OCI-LY7 (cell line): ENCODE data around the gene PIM2. TPM values are rescaled to one million over a fixed set of nuclear protein-coding genes. Genes with fewer than 3 reads are reported as not detected.

Experiments used
- BruUV-seq: library from RNA; stranded (reverse); fragments of 400-500 nt; replicated peaks from 2 replicates; lab custom pipeline; 2021; lab: Mats Ljungman, UMichigan
- CTCF ChIA-PET: fragments of 300-600 bp; sonication (Branson Sonifier 250); formaldehyde crosslinking; loops from one replicate; lab custom pipeline; 2022; ENCODE audit warnings: antibody characterized with exemption; ENCODE audit not compliant: unreplicated experiment; lab: Charles Lee
- POLR2A ChIA-PET: fragments of 300-600 bp; sonication (Branson Sonifier 250); formaldehyde crosslinking; loops from one replicate; lab custom pipeline; 2022; ENCODE audit warnings: antibody characterized with exemption; lab: Charles Lee
- DNase-seq: peaks from one replicate; pipeline ENCODE4 v3.0.0-alpha.2; 2015; ENCODE audit warnings: low spot score
- H2AFZ ChIP-seq: fragments of 200-600 bp; sonication (generic), shearing (Covaris generic); 2 replicates; pipeline ENCODE4 v1.6.1; 2014; ENCODE audit warnings: mild to moderate bottlenecking, antibody characterized with exemption, low read length, moderate library complexity
- H3K27ac ChIP-seq: fragments of 200-600 bp; sonication (generic); 2 replicates; pipeline ENCODE4 v1.5.1; 2014; ENCODE audit warnings: mixed run types, low read depth, mild to moderate bottlenecking, moderate library complexity, low read length, inconsistent platforms; ENCODE audit not compliant: poor library complexity, severe bottlenecking
- H3K36me3 ChIP-seq: fragments of 200-600 bp; sonication (generic); 2 replicates; pipeline ENCODE4 v1.6.1; 2014; ENCODE audit warnings: mild to moderate bottlenecking, antibody characterized with exemption, low read length, moderate library complexity, mixed read lengths; ENCODE audit not compliant: insufficient read depth
- H3K4me1 ChIP-seq: fragments of 200-600 bp; sonication (generic); 2 replicates; pipeline ENCODE4 v1.5.1; 2014; ENCODE audit warnings: mild to moderate bottlenecking, low read length; ENCODE audit not compliant: insufficient read depth, poor library complexity, severe bottlenecking
- H3K4me2 ChIP-seq: fragments of 200-600 bp; sonication (generic); 2 replicates; pipeline ENCODE4 v1.6.1; 2014; ENCODE audit warnings: mild to moderate bottlenecking, low read length
- H3K4me3 ChIP-seq: fragments of 200-600 bp; sonication (generic); 2 replicates; pipeline ENCODE4 v1.5.1; 2014; ENCODE audit warnings: mild to moderate bottlenecking, low read depth, low read length; ENCODE audit not compliant: poor library complexity, severe bottlenecking
- H3K79me2 ChIP-seq: fragments of 200-600 bp; sonication (generic); 2 replicates; pipeline ENCODE4 v1.6.1; 2016; ENCODE audit warnings: low read depth, mild to moderate bottlenecking, low read length, moderate library complexity, mixed read lengths; ENCODE audit not compliant: insufficient read depth
- H3K9me2 ChIP-seq: fragments of 200-600 bp; sonication (generic); 2 replicates; pipeline ENCODE4 v1.6.1; 2016; ENCODE audit warnings: mild to moderate bottlenecking, low read length, mixed read lengths; ENCODE audit not compliant: insufficient read depth
- H3K9me3 ChIP-seq: fragments of 200-600 bp; sonication (generic); 2 replicates; pipeline ENCODE4 v1.6.1; 2014; ENCODE audit warnings: mild to moderate bottlenecking, mixed run types, low read length, mixed read lengths
- H4K20me1 ChIP-seq: fragments of 200-600 bp; sonication (generic); 2 replicates; pipeline ENCODE4 v1.6.1; 2014; ENCODE audit warnings: mild to moderate bottlenecking, antibody characterized with exemption, low read length, moderate library complexity, mixed read lengths; ENCODE audit not compliant: insufficient read depth
- CTCF ChIP-seq: fragments of 200-600 bp; sonication (generic); conservative IDR thresholded peaks from 2 replicates; pipeline ENCODE4 v1.5.1; 2014; ENCODE audit warnings: mild to moderate bottlenecking, antibody characterized with exemption, low read length, moderate library complexity, mixed read lengths
- EZH2phosphoT487 ChIP-seq: fragments of 200-600 bp; sonication (generic); IDR thresholded peaks from 2 replicates; pipeline ENCODE4 v1.6.1; 2018; ENCODE audit warnings: low read depth, borderline replicate concordance, mild to moderate bottlenecking, mixed run types, antibody characterized with exemption, low read length, moderate library complexity, mixed read lengths
- intact Hi-C: fragments of 100-400 bp; cut with micrococcal nuclease; formaldehyde crosslinking; loops from one replicate; pipeline ENCODE4 v1.10.0; 2022; ENCODE audit not compliant: unreplicated experiment
- total RNA-seq, 2 experiments: library from RNA; depleted of rRNA in 1 of 2; stranded (reverse); fragments of >200 nt in 1 of 2; shearing (Covaris generic) in 1 of 2; gene quantifications; 2 replicates each; pipeline ENCODE4 v1.2.3, GENCODE V29; 2014 to 2022

Gene PIM2
- total RNA-seq, 2 experiments from 2014 or later = 60.3 to 148 TPM

- Histone ChIP-seq H3K4me2 (no peak overlapping the region), H3K9me2 (no peaks in the 10 kb centered on the region), H3K36me3 (peaks cover 32% of the 10 kb centered on the region), H3K79me2 (peaks cover 13% of the 10 kb centered on the region; the same call in 1 of the 2 replicates), H3K27ac (no peak overlapping the region), H2AFZ (no peak overlapping the region), H3K4me3 (no peak overlapping the region), H4K20me1 (no peaks in the 10 kb centered on the region), H3K4me1 (peaks cover 15% of the 10 kb centered on the region), H3K9me3 (no peaks in the 10 kb centered on the region)
- CTCF ChIA-PET = no interaction called here
- intact Hi-C loops = no loop called here
- POLR2A ChIA-PET = no interaction called here
- no TSS peak for BruUV-seq
- TF ChIP-seq CTCF = no peak
- no peak for TF ChIP-seq EZH2phosphoT487
- DNase-seq = no peak
These were observed 10.2 kb downstream of the PIM2 start for GRCh38 chrX:48908600-48908999.

DNA sequence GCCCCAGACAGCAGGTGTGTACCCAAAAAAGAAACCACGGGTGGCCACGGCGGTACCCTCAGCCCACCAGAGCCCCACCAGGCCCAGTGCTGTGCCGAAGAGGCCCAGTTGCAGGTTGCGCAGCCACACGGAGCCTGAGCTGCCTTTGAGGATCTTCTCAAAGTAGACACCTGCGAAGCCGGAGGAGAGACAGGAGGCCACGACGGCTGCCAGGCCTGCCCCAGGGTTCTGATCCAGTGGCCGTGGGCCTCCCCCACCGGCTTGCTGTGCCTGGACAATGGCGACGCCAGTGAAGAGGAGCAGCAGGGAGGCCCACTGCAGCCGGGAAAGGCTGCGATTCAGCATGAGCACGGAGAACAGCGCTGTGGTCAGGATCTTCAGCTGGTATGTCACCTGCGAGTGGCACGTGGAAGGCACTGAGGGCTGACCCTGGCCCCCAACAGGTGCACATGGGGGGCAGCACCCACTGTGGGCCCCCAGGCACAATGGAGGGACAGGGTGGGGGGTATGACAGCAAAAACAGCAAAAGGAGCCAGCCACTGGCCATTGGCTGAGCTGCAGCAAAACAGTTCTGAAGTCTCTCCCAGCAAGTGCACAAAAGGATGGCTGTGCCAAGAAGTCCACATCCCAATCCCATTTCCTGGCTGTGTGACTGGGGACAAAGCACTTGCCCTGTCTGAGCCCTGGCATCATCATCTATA is 13.6 kb downstream of the PIM2 start:
- no TSS peak for BruUV-seq
- Histone ChIP-seq H3K4me2 (no peak overlapping the region), H3K79me2 (peaks cover 6% of the 10 kb centered on the region; the same call in 1 of the 2 replicates), H3K36me3 (peaks cover 49% of the 10 kb centered on the region), H3K4me3 (no peak overlapping the region), H3K9me2 (no peaks in the 10 kb centered on the region), H2AFZ (no peak overlapping the region), H4K20me1 (no peaks in the 10 kb centered on the region), H3K27ac (no peak overlapping the region), H3K9me3 (no peaks in the 10 kb centered on the region), H3K4me1 (peaks cover 7% of the 10 kb centered on the region)
- intact Hi-C loops = no loop called here
- TF ChIP-seq CTCF (no peak), EZH2phosphoT487 (no peak)
- POLR2A ChIA-PET = no interaction called here
- DNase-seq = no peak
- CTCF ChIA-PET = no interaction called here

GRCh38 chrX:48904626-48905025 is 14.2 kb downstream of the PIM2 start:
- TF ChIP-seq CTCF (no peak), EZH2phosphoT487 (no peak)
- H3K9me3 ChIP-seq = no peaks in the 10 kb centered on the region
- peaks cover 7% of the 10 kb centered on the region for H3K79me2 ChIP-seq
- no peaks in the 10 kb centered on the region for H4K20me1 ChIP-seq
- intact Hi-C loops = no loop called here
- H3K36me3 ChIP-seq = peaks cover 48% of the 10 kb centered on the region
- BruUV-seq = no TSS peak
- no peaks in the 10 kb centered on the region for H3K9me2 ChIP-seq
- no peak overlapping the region for H3K4me3 ChIP-seq
- ChIA-PET CTCF (no interaction called here), POLR2A (no interaction called here)
- H3K27ac ChIP-seq = no peak overlapping the region
- DNase-seq = no peak
- H3K4me2 ChIP-seq = no peak overlapping the region
- H2AFZ ChIP-seq = no peak overlapping the region
- H3K4me1 ChIP-seq = peaks cover 9% of the 10 kb centered on the region
